ENCODE data around the gene RNF144A. TPM values are rescaled to one million over a fixed set of nuclear protein-coding genes. Genes with fewer than 3 reads are reported as not detected.

RNF144A gene
- total and polyA plus RNA-seq, 5 donors: 4.7 to 14.3 (median 10.3) TPM

DNA sequence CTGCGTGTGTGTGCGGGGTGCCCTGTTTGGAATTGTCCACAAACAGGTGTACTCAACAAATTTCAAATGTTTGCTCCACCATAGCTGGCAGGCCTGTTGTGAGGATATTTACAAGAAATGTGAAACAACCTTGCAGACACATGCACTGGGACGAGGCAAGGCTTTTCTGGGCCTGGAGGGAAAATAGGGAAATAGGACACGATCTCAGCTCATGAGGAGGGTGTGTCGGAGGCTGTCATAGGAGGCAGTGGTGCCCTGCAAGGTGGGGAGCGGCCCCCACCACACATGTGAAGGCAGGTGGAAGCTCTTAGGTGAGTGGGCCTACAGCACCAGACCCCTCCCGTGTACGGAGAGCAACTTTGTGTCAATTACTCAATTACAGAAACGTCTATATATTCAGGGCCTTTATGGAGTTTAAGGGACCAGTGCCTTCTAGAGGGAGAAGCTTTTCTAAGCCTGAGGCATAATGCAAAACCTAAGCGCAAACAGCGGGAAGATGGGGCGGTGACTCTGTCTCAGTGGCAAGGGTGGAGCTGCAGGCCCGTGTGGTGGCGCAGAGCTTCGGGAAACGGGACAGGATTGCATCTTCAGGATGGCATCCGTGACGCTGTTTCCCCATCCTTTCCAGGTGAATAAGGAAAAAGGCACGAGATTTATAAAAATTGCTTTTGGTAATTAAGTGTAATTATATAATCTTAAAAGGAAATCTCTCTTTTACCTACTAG lies 48.0 kb downstream of the RNF144A start:
- H3K27ac ChIP-seq (ENCODE audit: low read length): no peak overlapping the region
- no peaks in the 10 kb centered on the region for H3K9me3 ChIP-seq (ENCODE audit: control insufficient read depth, low read length)
- ATAC-seq (no peak), DNase-seq (peak in 1 of 3 donors; percentile 38)
- 96% methylated on average over 19 of the region's 19 CpGs for WGBS
- H3K27me3 ChIP-seq (ENCODE audit: control insufficient read depth, insufficient read depth): no peaks in the 10 kb centered on the region
- peaks cover 2% of the 10 kb centered on the region for H3K4me1 ChIP-seq (ENCODE audit: control insufficient read depth, insufficient read depth, low read length)
- no peak overlapping the region for H3K4me3 ChIP-seq (ENCODE audit: low read length)
- intact Hi-C loops (cut with DNase I): no loop called here

DNA sequence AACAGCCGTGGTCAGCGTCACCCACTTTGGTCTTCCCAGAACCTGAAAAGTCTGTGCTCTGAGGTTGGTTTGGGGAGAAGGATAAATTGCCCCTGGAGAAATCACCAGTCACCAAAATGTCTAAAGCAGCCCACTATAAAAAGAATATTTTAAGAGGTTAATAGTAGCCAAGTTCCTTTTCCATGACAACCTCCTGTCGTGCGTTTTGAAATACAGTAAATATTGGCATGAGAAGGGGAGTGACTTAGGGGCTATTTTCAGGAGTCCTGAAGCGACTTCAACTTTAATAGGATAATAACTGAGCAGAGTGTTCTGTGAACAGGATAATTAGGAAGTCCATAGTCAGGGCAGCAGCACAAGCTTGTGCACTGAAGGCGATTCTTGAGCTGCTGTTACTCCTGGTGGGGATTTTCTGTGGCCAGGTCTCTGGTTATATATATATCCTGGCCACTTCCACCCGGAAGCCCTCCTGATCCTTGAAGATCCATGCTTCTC lies 49.3 kb downstream of the RNF144A start:
- intact Hi-C loops (cut with DNase I): no loop called here
- H3K27me3 ChIP-seq (ENCODE audit: control insufficient read depth, insufficient read depth): no peaks in the 10 kb centered on the region
- H3K4me3 ChIP-seq (ENCODE audit: low read length): no peak overlapping the region
- ATAC-seq (no peak), DNase-seq (no peak)
- H3K27ac ChIP-seq (ENCODE audit: low read length): no peak overlapping the region
- H3K9me3 ChIP-seq (ENCODE audit: control insufficient read depth, low read length): no peaks in the 10 kb centered on the region
- 66% methylated on average over 7 of the region's 7 CpGs for WGBS
- no peaks in the 10 kb centered on the region for H3K4me1 ChIP-seq (ENCODE audit: control insufficient read depth, insufficient read depth, low read length)

DNA sequence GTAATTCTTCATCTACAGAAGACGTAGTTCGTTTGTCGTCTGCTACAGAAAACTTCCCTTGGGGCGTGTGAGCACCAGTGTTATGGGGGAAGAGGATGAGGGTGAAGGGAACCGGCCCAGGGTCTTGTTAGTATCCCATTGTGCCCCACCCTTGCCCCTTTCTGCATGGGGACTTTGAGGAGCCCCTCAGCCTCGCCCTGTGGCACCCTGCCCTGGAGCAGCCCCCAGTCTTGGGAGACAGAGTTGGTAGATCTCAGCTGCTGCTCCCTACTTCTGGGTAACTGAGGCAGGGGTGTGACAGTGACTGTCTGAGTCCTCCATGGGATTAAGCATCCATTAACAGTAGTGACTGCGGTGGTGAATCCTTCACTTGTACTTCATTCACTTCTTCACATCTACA lies 50.1 kb downstream of the RNF144A start:
- no peaks in the 10 kb centered on the region for H3K9me3 ChIP-seq (ENCODE audit: control insufficient read depth, low read length)
- no peak overlapping the region for H3K27ac ChIP-seq (ENCODE audit: low read length)
- H3K27me3 ChIP-seq (ENCODE audit: control insufficient read depth, insufficient read depth): no peaks in the 10 kb centered on the region
- WGBS: 87% methylated on average over 7 of the region's 7 CpGs
- no peak overlapping the region for H3K4me3 ChIP-seq (ENCODE audit: low read length)
- no peaks in the 10 kb centered on the region for H3K4me1 ChIP-seq (ENCODE audit: control insufficient read depth, insufficient read depth, low read length)
- ATAC-seq (no peak), DNase-seq (no peak)
- intact Hi-C loops (cut with DNase I): no loop called here

DNA sequence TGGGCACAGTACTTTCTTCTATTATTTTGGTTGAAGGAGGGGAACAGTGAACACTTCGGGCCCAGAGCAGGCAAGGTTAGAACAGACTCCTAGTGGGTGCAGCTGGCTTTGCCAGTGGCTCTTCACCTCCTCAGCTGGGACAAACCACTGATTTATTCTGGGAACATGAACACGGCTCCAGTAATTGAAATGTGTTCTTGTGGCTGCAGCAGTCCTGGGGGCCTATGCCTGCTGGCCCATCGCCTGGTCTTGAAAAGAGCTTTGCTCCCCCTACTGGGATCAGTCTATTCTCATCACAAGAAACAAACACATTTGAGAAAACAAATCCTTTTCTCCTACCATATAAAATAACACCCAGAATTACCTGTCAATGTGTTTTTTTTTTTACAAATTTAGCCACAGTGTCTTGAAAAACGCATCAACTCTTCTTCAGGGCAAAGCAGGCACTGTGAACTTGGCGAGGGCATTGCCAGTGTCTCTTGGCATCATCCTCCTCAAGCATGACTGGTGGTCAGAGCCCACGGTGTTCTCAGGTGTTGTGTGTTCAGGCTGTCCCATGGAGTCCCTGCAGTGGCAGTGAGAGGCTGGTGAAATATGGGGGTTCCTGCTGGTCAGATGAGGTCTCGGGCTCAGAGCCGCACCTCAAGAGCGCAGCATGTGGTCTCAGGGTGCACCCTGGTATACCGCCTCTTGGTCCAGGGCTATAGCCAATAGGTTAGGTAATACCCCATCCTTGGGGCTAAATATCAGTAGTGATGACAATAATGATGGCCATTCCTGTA lies 51.3 kb downstream of the RNF144A start:
- Histone ChIP-seq H3K9me3 (ENCODE audit: control insufficient read depth, low read length) (no peaks in the 10 kb centered on the region), H3K27ac (ENCODE audit: low read length) (no peak overlapping the region), H3K4me1 (ENCODE audit: control insufficient read depth, insufficient read depth, low read length) (no peaks in the 10 kb centered on the region), H3K27me3 (ENCODE audit: control insufficient read depth, insufficient read depth) (no peaks in the 10 kb centered on the region), H3K4me3 (ENCODE audit: low read length) (no peak overlapping the region)
- ATAC-seq (peak; percentile 42 to 79), DNase-seq (peak in 2 of 3 donors; percentile 68 to 78)
- 75% methylated on average over 10 of the region's 10 CpGs for WGBS
- intact Hi-C loops (cut with DNase I): no loop called here

DNA sequence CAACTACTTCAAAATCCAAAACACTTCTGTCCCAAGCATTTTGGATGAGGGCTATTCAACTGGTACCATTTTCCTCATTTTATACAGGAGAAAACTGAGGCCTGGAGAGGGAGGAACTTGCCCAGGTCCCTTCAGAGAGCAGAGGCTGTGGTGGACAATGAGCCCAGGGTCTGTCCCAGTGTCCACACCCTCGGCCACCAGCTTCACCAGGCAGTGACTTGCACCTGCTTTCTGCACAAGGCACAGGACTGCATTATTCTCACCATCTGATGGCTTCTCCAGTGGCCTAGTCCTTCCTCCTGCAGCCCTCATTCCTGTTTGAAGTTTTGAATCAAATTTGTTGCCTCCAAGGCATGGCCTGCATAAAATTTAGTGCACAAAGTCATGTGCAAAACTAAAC lies 53.3 kb downstream of the RNF144A start:
- Histone ChIP-seq H3K4me1 (ENCODE audit: control insufficient read depth, insufficient read depth, low read length) (no peaks in the 10 kb centered on the region), H3K27me3 (ENCODE audit: control insufficient read depth, insufficient read depth) (no peaks in the 10 kb centered on the region), H3K27ac (ENCODE audit: low read length) (no peak overlapping the region), H3K4me3 (ENCODE audit: low read length) (no peak overlapping the region), H3K9me3 (ENCODE audit: control insufficient read depth, low read length) (no peaks in the 10 kb centered on the region)
- intact Hi-C loops (cut with DNase I): no loop called here
- 100% methylated on average over 1 of the region's 1 CpG for WGBS
- ATAC-seq (no peak), DNase-seq (no peak)

DNA sequence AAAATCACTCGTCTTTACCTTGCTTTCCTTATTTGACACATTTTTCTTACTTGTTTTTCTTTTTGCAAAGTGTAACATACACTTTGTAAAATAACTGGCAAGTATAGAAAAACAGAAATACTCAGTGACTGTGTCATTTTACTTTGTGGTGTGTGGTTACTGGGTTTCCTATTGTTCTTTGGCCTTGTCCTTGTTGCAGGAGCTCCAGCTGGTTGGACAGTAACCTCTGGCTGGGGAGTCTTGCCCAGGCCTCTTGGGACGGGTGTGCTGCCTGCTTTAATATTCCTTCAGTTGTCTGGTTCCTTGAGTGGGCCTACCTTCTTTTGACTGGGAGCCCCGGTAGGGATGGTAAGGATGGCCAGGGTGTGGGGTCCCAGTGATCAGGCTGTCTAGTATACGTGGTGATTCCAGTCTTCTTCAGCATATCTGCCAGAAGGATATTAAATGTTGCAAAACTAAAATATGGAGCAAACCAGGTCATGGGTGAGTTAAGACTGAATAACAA lies 53.8 kb downstream of the RNF144A start:
- DNase-seq (no peak), ATAC-seq (no peak)
- Histone ChIP-seq H3K4me1 (ENCODE audit: control insufficient read depth, insufficient read depth, low read length) (no peaks in the 10 kb centered on the region), H3K27ac (ENCODE audit: low read length) (no peak overlapping the region), H3K4me3 (ENCODE audit: low read length) (no peak overlapping the region), H3K27me3 (ENCODE audit: control insufficient read depth, insufficient read depth) (no peaks in the 10 kb centered on the region), H3K9me3 (ENCODE audit: control insufficient read depth, low read length) (no peaks in the 10 kb centered on the region)
- WGBS: 86% methylated on average over 4 of the region's 4 CpGs
- intact Hi-C loops (cut with DNase I): no loop called here

DNA sequence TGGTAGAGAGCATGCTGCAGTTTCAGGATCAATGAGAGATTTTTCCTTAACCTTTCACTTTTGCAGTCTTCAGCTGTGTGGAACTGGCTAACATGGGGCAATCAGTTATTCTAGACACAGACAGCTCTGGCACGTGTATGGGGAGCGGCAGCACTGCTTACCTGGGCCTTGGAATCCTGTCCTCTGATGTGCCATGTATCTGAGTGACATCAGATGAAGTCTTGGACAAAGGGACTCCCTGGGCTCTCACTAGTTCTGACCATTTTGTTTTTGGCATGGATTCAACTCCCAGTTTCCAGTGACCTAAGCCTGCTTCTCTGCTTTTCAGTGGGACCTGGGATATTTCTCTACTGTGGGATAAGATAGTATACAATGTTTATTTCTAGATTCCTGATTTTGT lies 54.3 kb downstream of the RNF144A start:
- no peaks in the 10 kb centered on the region for H3K27me3 ChIP-seq (ENCODE audit: control insufficient read depth, insufficient read depth)
- no peak for DNase-seq
- H3K4me3 ChIP-seq (ENCODE audit: low read length): no peak overlapping the region
- WGBS: 96% methylated on average over 2 of the region's 2 CpGs
- H3K4me1 ChIP-seq (ENCODE audit: control insufficient read depth, insufficient read depth, low read length): no peaks in the 10 kb centered on the region
- intact Hi-C loops (cut with DNase I): no loop called here
- no peak overlapping the region for H3K27ac ChIP-seq (ENCODE audit: low read length)
- no peaks in the 10 kb centered on the region for H3K9me3 ChIP-seq (ENCODE audit: control insufficient read depth, low read length)
- ATAC-seq: no peak

DNA sequence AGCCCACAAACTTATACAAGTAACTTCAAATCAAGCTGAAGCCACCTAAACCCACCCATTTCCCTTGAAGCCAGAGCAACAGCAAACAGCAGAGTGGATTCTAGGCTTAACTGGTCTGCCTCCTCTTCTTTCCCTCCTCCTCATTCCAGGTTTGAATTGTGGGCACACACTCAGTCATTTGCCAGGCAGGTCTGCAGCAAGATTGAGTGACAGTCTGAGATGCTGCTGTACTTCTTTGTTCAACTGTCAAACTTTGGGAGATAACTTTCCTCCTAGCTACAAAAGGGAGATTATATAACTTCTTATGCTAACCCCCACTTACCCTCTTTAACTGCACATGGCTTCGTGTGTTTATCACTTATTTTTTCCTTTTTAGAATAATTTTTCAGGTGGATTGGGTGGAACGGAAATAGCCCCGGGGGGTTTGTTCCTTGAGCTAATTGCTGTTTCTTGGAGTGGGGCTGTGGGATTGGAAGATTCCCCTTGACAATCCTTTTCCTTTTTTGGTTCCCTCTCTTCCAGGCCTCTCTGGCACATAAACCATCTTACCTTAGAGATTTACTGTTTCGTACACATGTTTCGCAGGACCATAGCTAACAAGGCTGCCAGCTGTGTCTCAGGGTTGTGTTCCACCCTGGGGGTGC lies 55.0 kb downstream of the RNF144A start:
- H3K9me3 ChIP-seq (ENCODE audit: control insufficient read depth, low read length): no peaks in the 10 kb centered on the region
- H3K27me3 ChIP-seq (ENCODE audit: control insufficient read depth, insufficient read depth): no peaks in the 10 kb centered on the region
- no peaks in the 10 kb centered on the region for H3K4me1 ChIP-seq (ENCODE audit: control insufficient read depth, insufficient read depth, low read length)
- no peak for DNase-seq
- H3K4me3 ChIP-seq (ENCODE audit: low read length): no peak overlapping the region
- intact Hi-C loops (cut with DNase I): no loop called here
- ATAC-seq: no peak
- no peak overlapping the region for H3K27ac ChIP-seq (ENCODE audit: low read length)
- WGBS: 91% methylated on average over 5 of the region's 5 CpGs

DNA sequence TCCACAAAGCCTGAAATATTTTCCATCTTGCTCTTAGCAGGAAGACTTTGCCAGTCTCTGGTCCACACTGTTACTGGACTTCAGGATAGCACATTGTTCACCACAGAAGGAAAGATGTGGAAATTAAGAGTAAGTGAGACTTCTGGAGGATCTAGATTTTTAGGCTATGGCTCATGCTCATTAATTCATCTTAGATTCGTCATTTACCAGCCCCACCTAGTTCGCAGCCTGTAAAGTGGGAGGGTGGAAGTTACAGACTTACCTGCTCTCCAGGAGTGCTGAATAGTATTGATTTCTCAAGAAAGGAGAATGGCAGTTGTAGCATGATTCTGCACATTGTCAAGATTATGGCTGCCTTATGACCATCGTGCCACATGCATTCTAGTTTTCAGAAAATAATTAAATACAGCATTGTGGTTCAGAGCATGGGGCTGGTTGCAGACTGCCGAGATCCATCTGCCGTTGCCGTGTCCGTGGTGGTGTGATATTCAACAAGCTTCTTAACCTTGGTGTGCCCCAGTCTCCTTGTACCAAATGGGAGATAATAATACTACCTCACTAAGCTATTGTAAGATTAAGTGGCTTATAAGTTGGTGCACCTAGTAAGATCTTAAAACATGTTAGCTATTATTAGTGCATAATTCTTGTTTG lies 56.8 kb downstream of the RNF144A start:
- 78% methylated on average over 7 of the region's 7 CpGs for WGBS
- no peak for DNase-seq
- intact Hi-C loops (cut with DNase I): no loop called here
- H3K4me1 ChIP-seq (ENCODE audit: control insufficient read depth, insufficient read depth, low read length): peaks cover 6% of the 10 kb centered on the region
- H3K9me3 ChIP-seq (ENCODE audit: control insufficient read depth, low read length): no peaks in the 10 kb centered on the region
- H3K27me3 ChIP-seq (ENCODE audit: control insufficient read depth, insufficient read depth): no peaks in the 10 kb centered on the region
- H3K27ac ChIP-seq (ENCODE audit: low read length): no peak overlapping the region
- ATAC-seq: no peak
- no peak overlapping the region for H3K4me3 ChIP-seq (ENCODE audit: low read length)

DNA sequence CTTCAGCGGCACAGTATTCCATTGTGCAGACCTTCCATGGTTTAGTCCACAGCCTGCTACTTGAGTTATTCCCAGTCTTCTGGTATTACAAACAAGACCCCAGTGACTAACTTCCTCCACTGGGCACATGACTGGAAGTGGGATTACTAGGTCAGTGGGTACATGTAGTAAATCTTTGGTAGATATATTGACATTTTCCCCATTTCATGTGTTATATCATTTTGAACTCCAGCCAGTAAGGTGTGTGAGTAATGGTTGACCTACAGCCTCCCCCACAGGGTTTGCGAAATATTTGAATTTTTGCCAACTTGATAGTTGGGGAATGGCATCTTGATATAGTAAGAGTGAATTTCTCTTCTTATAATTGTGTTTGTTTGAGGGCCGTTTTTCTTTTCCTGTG lies 58.8 kb downstream of the RNF144A start:
- Histone ChIP-seq H3K9me3 (ENCODE audit: control insufficient read depth, low read length) (no peaks in the 10 kb centered on the region), H3K4me3 (ENCODE audit: low read length) (no peak overlapping the region), H3K27ac (ENCODE audit: low read length) (no peak overlapping the region), H3K4me1 (ENCODE audit: control insufficient read depth, insufficient read depth, low read length) (peaks cover 6% of the 10 kb centered on the region), H3K27me3 (ENCODE audit: control insufficient read depth, insufficient read depth) (no peaks in the 10 kb centered on the region)
- no peak for ATAC-seq
- DNase-seq: no peak
- WGBS: 83% methylated on average over 3 of the region's 3 CpGs
- intact Hi-C loops (cut with DNase I): no loop called here
